Limb (tissue), 2 donors: ENCODE results near the gene JTB.
"Not testable (repeated sequence)": the region's sequence is repeated elsewhere in the genome, so short reads cannot be mapped to it uniquely, and the experiment has no call there.

Source experiments
- DNase-seq, 2 donors: peaks; one replicate each; pipeline ENCODE4 v3.0.0-alpha.2; 2016; ENCODE audit errors: extremely low spot score in 2 of 2

JTB gene

DNA sequence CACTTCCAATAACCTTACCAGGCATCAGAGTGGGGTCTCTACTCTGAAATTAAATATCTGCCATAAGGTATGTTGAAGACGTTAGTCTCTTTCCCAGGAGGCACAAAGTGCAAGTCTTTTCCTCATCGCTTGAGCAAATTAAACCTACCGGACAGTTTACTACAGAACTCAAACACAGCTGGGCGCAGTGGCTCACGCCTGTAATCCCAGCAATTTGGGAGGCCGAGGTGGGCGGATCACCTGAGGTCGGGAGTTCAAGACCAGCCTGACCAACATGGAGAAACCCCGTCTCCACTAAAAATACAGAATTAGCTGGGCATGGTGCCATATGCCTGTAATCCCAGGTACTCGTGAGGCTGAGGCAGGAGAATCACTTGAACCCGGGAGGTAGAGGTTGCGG lies 1.6 kb upstream of the JTB start:
- DNase-seq, result not testable (repeated sequence)

GRCh38 chr1:153978274-153978909 lies 918 bp upstream of the JTB start:
- DNase-seq, result no peak

DNA sequence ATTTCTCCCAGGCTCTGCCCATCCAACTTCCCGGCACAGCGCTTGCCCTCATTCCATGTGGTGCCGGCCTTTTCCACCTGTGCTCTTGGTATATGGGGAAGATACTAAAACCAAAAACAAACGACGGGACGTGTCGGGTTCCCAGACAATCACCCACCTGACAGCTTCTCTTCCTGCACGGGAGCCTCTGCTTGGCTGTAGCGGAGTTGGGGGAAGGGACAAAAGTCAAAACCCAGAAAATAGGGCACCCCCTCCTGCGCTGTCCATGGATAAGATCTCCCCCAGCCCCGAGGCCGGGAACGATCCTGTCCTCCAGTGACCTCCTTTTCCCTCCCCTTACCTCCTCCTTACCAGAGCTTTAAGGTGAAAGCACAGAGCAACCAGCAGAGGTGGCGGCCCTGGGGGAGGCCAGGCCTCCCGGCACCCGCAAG lies 640 bp downstream of the JTB start:
- DNase-seq, result no peak

DNA sequence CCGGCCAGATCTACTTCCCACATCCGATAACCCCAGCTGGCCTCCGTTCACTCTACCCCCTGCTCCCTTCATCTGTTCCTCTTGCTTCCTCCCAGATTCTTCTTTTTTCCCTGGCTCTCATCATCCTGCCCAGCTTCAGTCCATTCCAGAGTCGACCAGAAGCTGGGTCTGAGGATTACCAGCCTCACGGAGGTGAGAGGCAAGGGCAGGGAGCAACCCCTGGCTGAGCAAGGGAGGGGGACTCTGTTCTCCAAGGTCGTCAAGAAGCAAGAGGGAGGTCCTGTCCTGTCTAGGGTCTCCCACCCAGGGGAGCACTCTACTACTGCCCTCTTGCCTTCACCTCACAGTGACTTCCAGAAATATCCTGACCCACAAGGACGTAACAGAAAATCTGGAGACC lies 3.9 kb downstream of the JTB start:
- no peak for DNase-seq

DNA sequence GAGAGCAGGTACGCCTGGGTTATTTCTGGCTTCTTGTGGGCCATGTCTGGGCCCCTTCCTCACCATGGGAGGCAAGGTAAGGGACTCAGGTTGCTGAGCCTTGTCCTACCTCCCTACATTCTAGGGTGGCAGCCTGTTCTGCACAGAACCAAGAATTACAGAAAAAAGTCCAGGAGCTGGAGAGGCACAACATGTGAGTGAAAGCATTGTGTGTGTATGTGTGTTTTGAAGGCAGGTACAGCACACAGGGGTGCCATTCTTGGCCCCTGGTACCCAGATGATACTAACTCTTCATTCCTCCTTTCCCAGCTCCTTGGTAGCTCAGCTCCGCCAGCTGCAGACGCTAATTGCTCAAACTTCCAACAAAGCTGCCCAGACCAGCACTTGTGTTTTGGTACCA lies 4.4 kb downstream of the JTB start:
- no peak for DNase-seq

DNA sequence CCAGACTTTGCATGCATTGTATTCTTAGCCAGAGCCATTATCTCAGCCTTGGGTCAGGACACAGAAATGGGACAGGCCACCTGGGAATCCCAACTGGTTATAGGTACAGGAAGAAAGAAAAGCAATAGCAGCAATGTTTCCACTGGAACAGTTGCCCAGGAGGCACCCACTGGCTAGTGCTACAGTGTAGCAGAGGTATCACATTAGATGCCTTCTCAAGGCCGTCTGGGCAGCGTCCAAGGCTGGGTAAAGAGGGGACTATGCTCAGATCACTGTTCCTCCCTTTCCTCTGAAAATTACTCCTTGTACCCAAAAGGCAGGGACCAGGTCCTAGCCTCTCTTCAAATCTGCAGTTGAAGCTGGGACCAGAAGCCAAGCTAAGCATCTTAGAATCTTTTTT lies 7.1 kb downstream of the JTB start:
- DNase-seq, result no peak

DNA sequence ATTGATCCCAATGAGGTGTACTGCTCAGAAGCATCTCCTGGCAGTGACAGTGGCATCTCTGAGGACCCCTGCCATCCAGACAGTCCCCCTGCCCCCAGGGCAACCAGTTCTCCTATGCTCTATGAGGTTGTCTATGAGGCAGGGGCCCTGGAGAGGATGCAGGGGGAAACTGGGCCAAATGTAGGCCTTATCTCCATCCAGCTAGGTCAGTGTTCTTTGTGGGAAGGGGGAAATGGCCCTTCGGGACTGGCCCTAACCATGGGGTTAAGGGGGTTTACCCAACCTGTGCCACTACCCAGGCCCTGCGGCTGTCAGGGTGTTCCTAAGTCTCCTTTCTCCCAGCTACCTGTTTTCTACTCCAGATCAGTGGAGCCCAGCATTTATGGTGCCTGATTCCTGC lies 8.5 kb downstream of the JTB start:
- no peak for DNase-seq

GRCh38 chr1:153968408-153968807 lies 9.1 kb downstream of the JTB start:
- no peak for DNase-seq

- no peak for DNase-seq
Observed at GRCh38 chr1:153968000-153968363, 9.5 kb downstream of the JTB start.

DNA sequence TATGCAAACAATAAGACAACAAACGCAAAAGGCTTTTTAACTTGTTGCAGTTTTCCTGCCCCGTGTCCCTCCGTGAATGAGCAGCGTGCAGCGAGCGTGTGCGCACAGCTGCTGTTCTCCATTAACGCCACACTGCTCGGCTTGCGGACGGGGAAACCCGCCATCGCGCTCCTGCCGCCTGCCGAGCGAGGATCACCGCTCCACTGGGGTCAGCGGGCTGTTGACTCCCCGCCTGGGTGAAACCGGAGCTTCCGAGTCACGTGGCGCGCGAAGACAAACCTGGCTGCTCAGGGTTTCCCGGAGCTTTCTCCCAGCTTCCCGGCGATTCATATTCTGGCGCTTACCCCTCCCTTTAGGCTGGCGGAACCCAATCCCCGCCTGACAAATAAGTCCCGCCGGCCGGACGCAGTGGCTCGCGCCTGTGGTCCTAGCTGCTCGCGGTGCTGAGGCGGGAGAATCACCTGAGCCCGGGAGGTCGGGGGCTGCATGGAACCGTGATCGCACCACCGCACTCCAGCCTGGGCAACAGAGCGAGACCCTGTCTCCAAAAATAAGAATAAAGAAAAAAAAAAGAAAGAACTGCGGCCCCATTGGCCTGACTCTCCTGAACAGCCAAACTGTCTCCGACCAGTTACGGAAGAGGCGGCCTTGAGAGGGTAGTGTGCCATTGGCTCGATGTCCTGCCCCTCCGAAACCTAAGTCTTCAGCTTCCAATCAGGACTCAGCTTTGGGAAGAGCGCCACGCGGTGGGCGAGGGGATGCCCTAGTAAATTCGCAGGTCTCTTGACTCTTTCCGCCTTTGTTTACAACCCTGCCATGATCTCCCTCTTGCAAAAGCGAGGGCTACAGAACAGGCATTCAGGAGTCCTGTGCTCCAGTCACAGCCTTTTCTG lies 10.1 kb downstream of the JTB start, which contains the start of gene CREB3L4:
Gene CREB3L4, plus strand, starts transcription at position 796 of the 893 bp plus-strand sequence. CDS start 624 bp downstream, outside the sequence.
- peak; percentile 91 to 98 for DNase-seq

- DNase-seq, result peak in 1 of 2 donors; percentile 75
Observed at GRCh38 chr1:153963850-153964331, 13.6 kb downstream of the JTB start.

- peak; percentile 98 to 100 for DNase-seq
Observed at GRCh38 chr1:153963030-153963849, 14.2 kb downstream of the JTB start, which contains the start of gene SLC39A1. Gene SLC39A1 (minus strand): TSS chr1:153963537. CDS start chr1:153962715, 822 bp downstream.

- no peak for DNase-seq
Observed at GRCh38 chr1:153962088-153963029, 15.1 kb downstream of the JTB start.

- no peak for DNase-seq
Observed at GRCh38 chr1:153961421-153961820, 16.1 kb downstream of the JTB start.

- DNase-seq, result no peak
Observed at GRCh38 chr1:153960206-153960605, 17.3 kb downstream of the JTB start.

DNA sequence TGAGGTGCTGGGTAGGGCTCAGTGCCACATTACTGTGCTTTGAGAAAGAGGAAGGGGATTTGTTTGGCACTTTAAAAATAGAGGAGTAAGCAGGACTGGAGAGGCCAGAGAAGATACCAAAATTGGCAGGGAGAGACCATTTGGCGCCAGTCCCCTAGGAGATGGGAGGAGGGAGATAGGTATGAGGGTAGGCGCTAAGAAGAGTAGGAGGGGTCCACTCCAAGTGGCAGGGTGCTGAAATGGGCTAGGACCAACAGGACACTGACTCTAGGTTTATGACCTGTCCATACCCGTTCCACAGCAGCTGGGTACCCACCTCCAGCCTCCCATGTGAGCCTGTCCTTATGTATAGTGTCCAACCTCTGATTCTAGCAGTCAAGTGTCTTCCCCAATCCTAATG lies 18.0 kb downstream of the JTB start:
- DNase-seq, result no peak

GRCh38 chr1:153958961-153959260 lies 18.6 kb downstream of the JTB start:
- DNase-seq, result no peak

DNA sequence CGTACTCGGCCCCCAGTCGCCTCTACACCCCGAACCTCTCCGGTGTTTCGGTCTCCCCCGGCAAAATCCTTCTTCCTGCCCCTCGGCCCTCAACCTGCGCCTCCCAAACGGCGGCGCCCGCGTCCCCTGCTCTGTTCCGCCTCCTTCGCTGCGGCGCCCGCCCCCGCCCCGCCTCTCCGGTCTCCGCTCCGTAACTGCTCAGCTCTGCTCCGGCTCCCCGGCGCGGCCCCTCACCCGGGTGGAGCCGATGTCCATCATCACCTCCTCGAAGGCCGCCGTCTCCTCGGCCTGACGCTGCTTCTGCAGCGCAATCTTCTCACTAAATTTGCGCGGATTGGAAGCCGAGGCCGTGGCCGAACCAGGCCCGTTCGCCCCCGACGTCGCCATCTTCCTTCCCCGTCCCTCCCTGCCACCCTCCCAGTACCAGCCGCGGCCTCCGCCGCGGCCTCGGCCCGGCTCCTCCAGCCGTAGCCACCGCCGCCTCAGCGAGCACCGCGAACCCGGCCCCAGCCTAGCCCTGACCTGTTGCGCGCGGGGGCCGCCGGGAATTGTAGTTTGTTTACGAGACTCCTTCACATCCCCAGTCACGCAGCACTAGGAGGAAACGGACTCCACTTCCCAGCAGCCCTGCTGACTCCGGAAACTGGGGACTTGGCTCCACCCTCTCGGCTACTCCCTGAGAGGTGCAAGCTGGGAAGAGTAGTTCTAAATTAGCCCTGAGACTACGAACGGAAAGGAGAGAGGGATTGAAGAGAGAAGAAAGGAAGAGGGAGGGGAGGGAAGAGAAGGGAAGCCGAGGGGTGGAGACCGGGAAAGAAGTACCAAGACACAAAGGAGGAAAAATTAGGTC lies 19.1 kb downstream of the JTB start, which contains the start of gene CRTC2:
Gene CRTC2, minus strand, starts transcription at position 502 of the 850 bp plus-strand sequence. Its CDS starts 115 bp downstream, at position 387.
- peak; percentile 98 to 100 for DNase-seq

- DNase-seq, result no peak
Observed at GRCh38 chr1:153957744-153958110, 19.7 kb downstream of the JTB start.
